ENCODE measurements around the gene DCDC1.

Gene DCDC1

GRCh38 chr11:30889143-30889794 lies 480.3 kb downstream of the DCDC1 start:
- H3K9me3 ChIP-seq (ENCODE audit: insufficient read depth, low read depth, low read length) = no peaks in the 10 kb centered on the region
- no peaks in the 10 kb centered on the region for H3K79me2 ChIP-seq (ENCODE audit: control insufficient read depth, insufficient read depth, low read length, poor library complexity)
- no peaks in the 10 kb centered on the region for H3K4me1 ChIP-seq (ENCODE audit: control insufficient read depth in 1 of 2, insufficient read depth in 2 of 2, low read length in 2 of 2)
- no peak overlapping the region for H3K4me2 ChIP-seq (ENCODE audit: low read length)
- no peaks in the 10 kb centered on the region for H3K79me1 ChIP-seq (ENCODE audit: low read length)
- no peak overlapping the region for H2AFZ ChIP-seq (ENCODE audit: insufficient read depth, low read length, poor library complexity)
- no peak overlapping the region for H4K12ac ChIP-seq (ENCODE audit: low read depth, low read length)
- no CpG with 5 or more reads among the region's 6 CpGs for WGBS (ENCODE audit: extremely low coverage, insufficient coverage, insufficient read length)
- no peaks in the 10 kb centered on the region for H3K36me3 ChIP-seq (ENCODE audit: control insufficient read depth in 1 of 2, insufficient read depth in 2 of 2, low read length in 2 of 2)
- DNase-seq = no peak
- H3K4me3 ChIP-seq (ENCODE audit: low read depth, low read length) = no peak overlapping the region
- no peak overlapping the region for H2BK120ac ChIP-seq (ENCODE audit: insufficient read depth, low read length, poor library complexity)
- H3K23ac ChIP-seq (ENCODE audit: low read length) = no peak overlapping the region
- H3K14ac ChIP-seq (ENCODE audit: low read length) = no peak overlapping the region
- H3K4ac ChIP-seq (ENCODE audit: low read depth, low read length) = no peak overlapping the region
- no peak overlapping the region for H3K9ac ChIP-seq (ENCODE audit: low read length)
- no peak overlapping the region for H2BK5ac ChIP-seq (ENCODE audit: low read depth, low read length, poor library complexity)
- H3K27me3 ChIP-seq (ENCODE audit: insufficient read depth, low read length) = no peaks in the 10 kb centered on the region
- no peak overlapping the region for H4K8ac ChIP-seq (ENCODE audit: low read depth, low read length)
- H2AK5ac ChIP-seq (ENCODE audit: low read length) = no peak overlapping the region
- H2BK12ac ChIP-seq (ENCODE audit: low read length) = no peak overlapping the region
- no peak overlapping the region for H4K91ac ChIP-seq (ENCODE audit: low read depth, low read length)
- no peak overlapping the region for H3K18ac ChIP-seq (ENCODE audit: low read length)
- H3K27ac ChIP-seq (ENCODE audit: low read depth, low read length) = no peak overlapping the region

GRCh38 chr11:30879322-30880005 lies 490.1 kb downstream of the DCDC1 start:
- Histone ChIP-seq H2AK5ac (ENCODE audit: low read length) (no peak overlapping the region), H3K9ac (ENCODE audit: low read length) (no peak overlapping the region)
- no peak for DNase-seq

GRCh38 chr11:30878400-30878799 lies 491.1 kb downstream of the DCDC1 start:
- no peaks in the 10 kb centered on the region for H3K4me1 ChIP-seq (ENCODE audit: control insufficient read depth in 1 of 2, insufficient read depth in 2 of 2, low read length in 2 of 2)
- H3K79me2 ChIP-seq (ENCODE audit: control insufficient read depth, insufficient read depth, low read length, poor library complexity) = no peaks in the 10 kb centered on the region
- no peaks in the 10 kb centered on the region for H3K79me1 ChIP-seq (ENCODE audit: low read length)
- no peak overlapping the region for H3K4me3 ChIP-seq (ENCODE audit: low read depth, low read length)
- H3K4ac ChIP-seq (ENCODE audit: low read depth, low read length) = no peak overlapping the region
- H2AFZ ChIP-seq (ENCODE audit: insufficient read depth, low read length, poor library complexity) = no peak overlapping the region
- H3K27me3 ChIP-seq (ENCODE audit: insufficient read depth, low read length) = no peaks in the 10 kb centered on the region
- no peak overlapping the region for H3K18ac ChIP-seq (ENCODE audit: low read length)
- no peaks in the 10 kb centered on the region for H3K9me3 ChIP-seq (ENCODE audit: insufficient read depth, low read depth, low read length)
- no peak overlapping the region for H2BK12ac ChIP-seq (ENCODE audit: low read length)
- H4K91ac ChIP-seq (ENCODE audit: low read depth, low read length) = no peak overlapping the region
- no CpG with 5 or more reads among the region's 3 CpGs for WGBS (ENCODE audit: extremely low coverage, insufficient coverage, insufficient read length)
- H3K27ac ChIP-seq (ENCODE audit: low read depth, low read length) = no peak overlapping the region
- no peak overlapping the region for H3K9ac ChIP-seq (ENCODE audit: low read length)
- no peak overlapping the region for H2BK5ac ChIP-seq (ENCODE audit: low read depth, low read length, poor library complexity)
- H3K23ac ChIP-seq (ENCODE audit: low read length) = no peak overlapping the region
- no peak overlapping the region for H2AK5ac ChIP-seq (ENCODE audit: low read length)
- no peaks in the 10 kb centered on the region for H3K36me3 ChIP-seq (ENCODE audit: control insufficient read depth in 1 of 2, insufficient read depth in 2 of 2, low read length in 2 of 2)
- no peak overlapping the region for H3K4me2 ChIP-seq (ENCODE audit: low read length)
- H4K12ac ChIP-seq (ENCODE audit: low read depth, low read length) = no peak overlapping the region
- no peak overlapping the region for H2BK120ac ChIP-seq (ENCODE audit: insufficient read depth, low read length, poor library complexity)
- no peak overlapping the region for H3K14ac ChIP-seq (ENCODE audit: low read length)
- H4K8ac ChIP-seq (ENCODE audit: low read depth, low read length) = no peak overlapping the region
- no peak for DNase-seq

More at GRCh38 chr11:30879322-30880005, 490.1 kb downstream of the DCDC1 start:
- no CpG with 5 or more reads among the region's 8 CpGs for WGBS (ENCODE audit: extremely low coverage, insufficient coverage, insufficient read length)
- Histone ChIP-seq H3K79me2 (ENCODE audit: control insufficient read depth, insufficient read depth, low read length, poor library complexity) (no peaks in the 10 kb centered on the region), H4K91ac (ENCODE audit: low read depth, low read length) (no peak overlapping the region), H2BK120ac (ENCODE audit: insufficient read depth, low read length, poor library complexity) (no peak overlapping the region), H2BK5ac (ENCODE audit: low read depth, low read length, poor library complexity) (no peak overlapping the region), H3K9me3 (ENCODE audit: insufficient read depth, low read depth, low read length) (no peaks in the 10 kb centered on the region), H3K36me3 (ENCODE audit: control insufficient read depth in 1 of 2, insufficient read depth in 2 of 2, low read length in 2 of 2) (no peaks in the 10 kb centered on the region), H3K4ac (ENCODE audit: low read depth, low read length) (no peak overlapping the region), H3K79me1 (ENCODE audit: low read length) (no peaks in the 10 kb centered on the region), H3K4me3 (ENCODE audit: low read depth, low read length) (no peak overlapping the region), H3K27ac (ENCODE audit: low read depth, low read length) (no peak overlapping the region), H3K14ac (ENCODE audit: low read length) (no peak overlapping the region), H3K4me2 (ENCODE audit: low read length) (no peak overlapping the region), H3K4me1 (ENCODE audit: control insufficient read depth in 1 of 2, insufficient read depth in 2 of 2, low read length in 2 of 2) (no peaks in the 10 kb centered on the region), H3K27me3 (ENCODE audit: insufficient read depth, low read length) (no peaks in the 10 kb centered on the region), H4K8ac (ENCODE audit: low read depth, low read length) (no peak overlapping the region), H2BK12ac (ENCODE audit: low read length) (no peak overlapping the region), H2AFZ (ENCODE audit: insufficient read depth, low read length, poor library complexity) (no peak overlapping the region), H3K18ac (ENCODE audit: low read length) (no peak overlapping the region), H3K23ac (ENCODE audit: low read length) (no peak overlapping the region), H4K12ac (ENCODE audit: low read depth, low read length) (no peak overlapping the region)

- H3K79me2 ChIP-seq (ENCODE audit: control insufficient read depth, insufficient read depth, low read length, poor library complexity) = no peaks in the 10 kb centered on the region
- no peak overlapping the region for H2BK12ac ChIP-seq (ENCODE audit: low read length)
- no peak overlapping the region for H3K23ac ChIP-seq (ENCODE audit: low read length)
- DNase-seq = no peak
- H4K8ac ChIP-seq (ENCODE audit: low read depth, low read length) = no peak overlapping the region
- H4K91ac ChIP-seq (ENCODE audit: low read depth, low read length) = no peak overlapping the region
- H4K12ac ChIP-seq (ENCODE audit: low read depth, low read length) = no peak overlapping the region
- no peak overlapping the region for H2BK120ac ChIP-seq (ENCODE audit: insufficient read depth, low read length, poor library complexity)
- H3K4me2 ChIP-seq (ENCODE audit: low read length) = no peak overlapping the region
- H3K27me3 ChIP-seq (ENCODE audit: insufficient read depth, low read length) = no peaks in the 10 kb centered on the region
- H3K36me3 ChIP-seq (ENCODE audit: control insufficient read depth in 1 of 2, insufficient read depth in 2 of 2, low read length in 2 of 2) = no peaks in the 10 kb centered on the region
- no peaks in the 10 kb centered on the region for H3K79me1 ChIP-seq (ENCODE audit: low read length)
- no peak overlapping the region for H2BK5ac ChIP-seq (ENCODE audit: low read depth, low read length, poor library complexity)
- no peak overlapping the region for H3K18ac ChIP-seq (ENCODE audit: low read length)
- no peak overlapping the region for H3K4me3 ChIP-seq (ENCODE audit: low read depth, low read length)
- no peak overlapping the region for H3K4ac ChIP-seq (ENCODE audit: low read depth, low read length)
- no peaks in the 10 kb centered on the region for H3K4me1 ChIP-seq (ENCODE audit: control insufficient read depth in 1 of 2, insufficient read depth in 2 of 2, low read length in 2 of 2)
- no peaks in the 10 kb centered on the region for H3K9me3 ChIP-seq (ENCODE audit: insufficient read depth, low read depth, low read length)
- H3K27ac ChIP-seq (ENCODE audit: low read depth, low read length) = no peak overlapping the region
- no peak overlapping the region for H2AK5ac ChIP-seq (ENCODE audit: low read length)
- H2AFZ ChIP-seq (ENCODE audit: insufficient read depth, low read length, poor library complexity) = no peak overlapping the region
- WGBS (ENCODE audit: extremely low coverage, insufficient coverage, insufficient read length) = no CpG with 5 or more reads among the region's 2 CpGs
- H3K14ac ChIP-seq (ENCODE audit: low read length) = no peak overlapping the region
- H3K9ac ChIP-seq (ENCODE audit: low read length) = no peak overlapping the region
Observed at GRCh38 chr11:30876663-30877396, 492.7 kb downstream of the DCDC1 start.

All from trophoblast cell (in vitro differentiated cells and primary cell).